Activated T-cell treated with anti-CD3 and anti-CD28 coated beads, Interleukin-2, amount 50 U/mL, for 24 hours (primary cell): ENCODE data around the gene SAE1.
A peak's percentile ranks its signal among the peaks of the same experiment; 100 is the strongest.

Experiments
- DNase-seq: peaks from one replicate; pipeline ENCODE4 v3.0.0-alpha.2; 2020
- H3K27ac Mint-ChIP-seq: 2 replicates; pipeline ENCODE4 v1.8.0; 2020; ENCODE audit warnings: mild to moderate bottlenecking, mixed read lengths
- H3K27me3 Mint-ChIP-seq: 2 replicates; pipeline ENCODE4 v1.8.0; 2020; ENCODE audit warnings: mixed read lengths
- H3K36me3 Mint-ChIP-seq: 2 replicates; pipeline ENCODE4 v1.8.0; 2020; ENCODE audit warnings: low read depth, mixed read lengths
- H3K4me1 Mint-ChIP-seq: 2 replicates; pipeline ENCODE4 v1.8.0; 2020; ENCODE audit warnings: low read depth, mixed read lengths
- H3K4me3 Mint-ChIP-seq: 2 replicates; pipeline ENCODE4 v1.8.0; 2020; ENCODE audit warnings: mild to moderate bottlenecking, moderate library complexity, mixed read lengths
- H3K9me3 Mint-ChIP-seq: 2 replicates; pipeline ENCODE4 v1.8.0; 2020; ENCODE audit warnings: mixed read lengths

The SAE1 gene

GRCh38 chr19:47153266-47153665, 22.6 kb downstream of the SAE1 start:
- H3K27ac Mint-ChIP-seq, result no peak overlapping the region
- peaks cover 58% of the 10 kb centered on the region for H3K4me1 Mint-ChIP-seq
- peaks cover 97% of the 10 kb centered on the region for H3K36me3 Mint-ChIP-seq
- DNase-seq, result no peak
- no peaks in the 10 kb centered on the region for H3K27me3 Mint-ChIP-seq
- no peaks in the 10 kb centered on the region for H3K9me3 Mint-ChIP-seq
- H3K4me3 Mint-ChIP-seq, result no peak overlapping the region

GRCh38 chr19:47155148-47155547, 24.5 kb downstream of the SAE1 start:
- Mint-ChIP-seq H3K36me3 (peaks cover 95% of the 10 kb centered on the region), H3K4me3 (no peak overlapping the region), H3K9me3 (no peaks in the 10 kb centered on the region), H3K4me1 (peaks cover 64% of the 10 kb centered on the region), H3K27me3 (no peaks in the 10 kb centered on the region), H3K27ac (no peak overlapping the region)
- no peak for DNase-seq

- Mint-ChIP-seq H3K4me3 (peak overlapping the region; percentile 55), H3K4me1 (peaks cover 72% of the 10 kb centered on the region), H3K9me3 (no peaks in the 10 kb centered on the region), H3K27ac (peak overlapping the region; percentile 88), H3K36me3 (peaks cover 93% of the 10 kb centered on the region), H3K27me3 (no peaks in the 10 kb centered on the region)
- no peak for DNase-seq
These were observed 26.3 kb downstream of the SAE1 start for GRCh38 chr19:47156861-47157430.

- peak overlapping the region; percentile 55 for H3K4me3 Mint-ChIP-seq
These were observed 27.0 kb downstream of the SAE1 start for GRCh38 chr19:47157431-47158321.

GRCh38 chr19:47158367-47158791, 27.7 kb downstream of the SAE1 start:
- Mint-ChIP-seq H3K4me3 (peak overlapping the region; percentile 34), H3K4me1 (peaks cover 69% of the 10 kb centered on the region), H3K9me3 (no peaks in the 10 kb centered on the region), H3K27me3 (no peaks in the 10 kb centered on the region), H3K36me3 (peaks cover 89% of the 10 kb centered on the region), H3K27ac (peak overlapping the region; percentile 88)
- no peak for DNase-seq

More at GRCh38 chr19:47157431-47158321, 27.0 kb downstream of the SAE1 start:
- peaks cover 74% of the 10 kb centered on the region for H3K4me1 Mint-ChIP-seq
- peaks cover 93% of the 10 kb centered on the region for H3K36me3 Mint-ChIP-seq
- DNase-seq, result no peak
- no peaks in the 10 kb centered on the region for H3K27me3 Mint-ChIP-seq
- H3K9me3 Mint-ChIP-seq, result no peaks in the 10 kb centered on the region
- H3K27ac Mint-ChIP-seq, result peak overlapping the region; percentile 88

- peaks cover 83% of the 10 kb centered on the region for H3K36me3 Mint-ChIP-seq
- peaks cover 69% of the 10 kb centered on the region for H3K4me1 Mint-ChIP-seq
- H3K4me3 Mint-ChIP-seq, result peak overlapping the region; percentile 34
- H3K27me3 Mint-ChIP-seq, result no peaks in the 10 kb centered on the region
- peak overlapping the region; percentile 88 for H3K27ac Mint-ChIP-seq
- DNase-seq, result no peak
- H3K9me3 Mint-ChIP-seq, result no peaks in the 10 kb centered on the region
These were observed 28.4 kb downstream of the SAE1 start for GRCh38 chr19:47158879-47159503.

GRCh38 chr19:47161876-47162489, 31.3 kb downstream of the SAE1 start:
- Mint-ChIP-seq H3K27me3 (no peaks in the 10 kb centered on the region), H3K4me3 (no peak overlapping the region), H3K36me3 (peaks cover 78% of the 10 kb centered on the region), H3K4me1 (peaks cover 56% of the 10 kb centered on the region), H3K9me3 (no peaks in the 10 kb centered on the region), H3K27ac (peak overlapping the region; percentile 22)
- no peak for DNase-seq

GRCh38 chr19:47168065-47168464, 37.4 kb downstream of the SAE1 start:
- no peaks in the 10 kb centered on the region for H3K9me3 Mint-ChIP-seq
- no peak overlapping the region for H3K4me3 Mint-ChIP-seq
- peaks cover 23% of the 10 kb centered on the region for H3K4me1 Mint-ChIP-seq
- peaks cover 74% of the 10 kb centered on the region for H3K36me3 Mint-ChIP-seq
- no peak for DNase-seq
- H3K27me3 Mint-ChIP-seq, result no peaks in the 10 kb centered on the region
- no peak overlapping the region for H3K27ac Mint-ChIP-seq

GRCh38 chr19:47172666-47173455, 42.2 kb downstream of the SAE1 start:
- Mint-ChIP-seq H3K4me1 (peaks cover 57% of the 10 kb centered on the region), H3K9me3 (no peaks in the 10 kb centered on the region), H3K4me3 (no peak overlapping the region), H3K36me3 (peaks cover 87% of the 10 kb centered on the region), H3K27me3 (no peaks in the 10 kb centered on the region), H3K27ac (peak overlapping the region; percentile 45)
- DNase-seq, result no peak

- H3K27me3 Mint-ChIP-seq, result no peaks in the 10 kb centered on the region
- peak overlapping the region; percentile 63 for H3K4me3 Mint-ChIP-seq
- DNase-seq, result no peak
- H3K9me3 Mint-ChIP-seq, result no peaks in the 10 kb centered on the region
- H3K36me3 Mint-ChIP-seq, result peaks cover 87% of the 10 kb centered on the region
- peaks cover 72% of the 10 kb centered on the region for H3K4me1 Mint-ChIP-seq
- peak overlapping the region; percentile 93 for H3K27ac Mint-ChIP-seq
These were observed 45.5 kb downstream of the SAE1 start for GRCh38 chr19:47176071-47176626.

- DNase-seq, result peak; percentile 53
- Mint-ChIP-seq H3K4me1 (peaks cover 72% of the 10 kb centered on the region), H3K4me3 (peak overlapping the region; percentile 63), H3K27me3 (no peaks in the 10 kb centered on the region), H3K36me3 (peaks cover 87% of the 10 kb centered on the region), H3K27ac (peak overlapping the region; percentile 93), H3K9me3 (no peaks in the 10 kb centered on the region)
These were observed 46.0 kb downstream of the SAE1 start for GRCh38 chr19:47176627-47177090.

GRCh38 chr19:47179653-47180310, 49.1 kb downstream of the SAE1 start:
- H3K4me1 Mint-ChIP-seq, result peaks cover 89% of the 10 kb centered on the region
- no peak for DNase-seq
- H3K9me3 Mint-ChIP-seq, result no peaks in the 10 kb centered on the region
- H3K27me3 Mint-ChIP-seq, result no peaks in the 10 kb centered on the region
- H3K36me3 Mint-ChIP-seq, result peaks cover 90% of the 10 kb centered on the region
- no peak overlapping the region for H3K4me3 Mint-ChIP-seq
- peak overlapping the region; percentile 74 for H3K27ac Mint-ChIP-seq

GRCh38 chr19:47183601-47184000, 53.0 kb downstream of the SAE1 start:
- Mint-ChIP-seq H3K27me3 (no peaks in the 10 kb centered on the region), H3K36me3 (peaks cover 82% of the 10 kb centered on the region), H3K9me3 (no peaks in the 10 kb centered on the region), H3K4me3 (no peak overlapping the region), H3K27ac (peak overlapping the region; percentile 81), H3K4me1 (peaks cover 84% of the 10 kb centered on the region)
- no peak for DNase-seq
